HepG2 (cell line): Measurements from ENCODE around the gene ADGRE3. TPM values are rescaled to one million over a fixed set of nuclear protein-coding genes. Genes with fewer than 3 reads are reported as not detected.

Experiments
- ARID2 ChIP-seq: sonication (generic); formaldehyde crosslinking; IDR thresholded peaks from 2 replicates; pipeline ENCODE4 v1.8.1; 2022; ENCODE audit warnings: mild to moderate bottlenecking, missing genetic modification reagents, borderline replicate concordance
- CEBPB ChIP-seq: IDR thresholded peaks from 2 replicates; pipeline ENCODE4 v1.6.1; 2011; ENCODE audit warnings: low read depth, low read length, improper control_type of control experiment, borderline replicate concordance
- ELF3 ChIP-seq: IDR thresholded peaks from 2 replicates; pipeline ENCODE4 v1.6.1; 2016; ENCODE audit warnings: missing genetic modification reagents, missing compliant biosample characterization
- ETV6 ChIP-seq: sonication (generic); formaldehyde crosslinking; conservative IDR thresholded peaks from 2 replicates; pipeline ENCODE4 v1.4.0; 2020; ENCODE audit warnings: missing genetic modification reagents
- FOXK1 ChIP-seq: sonication (generic); formaldehyde crosslinking; IDR thresholded peaks from 2 replicates; pipeline ENCODE4 v1.4.0; 2020; ENCODE audit warnings: low read depth, missing genetic modification reagents, borderline replicate concordance
- HNF4A ChIP-seq: sonication (generic); formaldehyde crosslinking; IDR thresholded peaks from 2 replicates; pipeline ENCODE4 v1.4.0; 2020; ENCODE audit warnings: missing genetic modification reagents
- HNF4G ChIP-seq, 2 experiments: sonication (generic) in 1 of 2; formaldehyde crosslinking in 1 of 2; IDR thresholded peaks; 2 replicates each; pipeline versions ENCODE4 v1.4.0 to v1.6.1; 2011 to 2020; ENCODE audit warnings: borderline replicate concordance in 2 of 2, low read depth in 2 of 2, mild to moderate bottlenecking in 2 of 2, low read length in 1 of 2, missing genetic modification reagents in 1 of 2, moderate library complexity in 1 of 2
- KLF9 ChIP-seq: IDR thresholded peaks from 2 replicates; pipeline ENCODE4 v1.6.1; 2016; ENCODE audit warnings: low read depth
- NR2F1 ChIP-seq, 2 experiments: fragments of 450-650 bp in 1 of 2; formaldehyde crosslinking in 1 of 2; IDR thresholded peaks; 2 replicates each; pipeline versions ENCODE4 v1.5.0 to v1.6.1; 2016 to 2020; ENCODE audit warnings: mild to moderate bottlenecking in 1 of 2, missing compliant biosample characterization in 1 of 2, missing genetic modification reagents in 1 of 2, moderate library complexity in 1 of 2
- NR2F2 ChIP-seq: IDR thresholded peaks from 2 replicates; pipeline ENCODE4 v1.6.1; 2012; ENCODE audit warnings: low read depth, inconsistent platforms, borderline replicate concordance
- PHF20 ChIP-seq: sonication (generic); formaldehyde crosslinking; IDR thresholded peaks from 2 replicates; pipeline ENCODE4 v1.5.0; 2020; ENCODE audit warnings: mild to moderate bottlenecking, missing genetic modification reagents
- RFX5 ChIP-seq: IDR thresholded peaks from 2 replicates; pipeline ENCODE4 v1.6.1; 2011; ENCODE audit warnings: low read depth, low read length, improper control_type of control experiment
- SMAD9 ChIP-seq: sonication (generic); formaldehyde crosslinking; IDR thresholded peaks from 2 replicates; pipeline ENCODE4 v1.5.1; 2020; ENCODE audit warnings: mild to moderate bottlenecking, missing genetic modification reagents
- SMC3 ChIP-seq: IDR thresholded peaks from 2 replicates; pipeline ENCODE4 v1.6.1; 2011; ENCODE audit warnings: low read length, improper control_type of control experiment
- ZMYM3 ChIP-seq: sonication (generic); formaldehyde crosslinking; IDR thresholded peaks from 2 replicates; pipeline ENCODE4 v1.5.1; 2020; ENCODE audit warnings: mild to moderate bottlenecking, missing genetic modification reagents
- ZNF232 ChIP-seq: sonication (generic); formaldehyde crosslinking; IDR thresholded peaks from 2 replicates; pipeline ENCODE4 v1.4.0; 2020; ENCODE audit warnings: missing genetic modification reagents, borderline replicate concordance
- ZNF331 ChIP-seq: sonication (generic); formaldehyde crosslinking; IDR thresholded peaks from 2 replicates; pipeline ENCODE4 v1.4.0; 2020; ENCODE audit warnings: missing genetic modification reagents
- ZNF562 ChIP-seq: sonication (generic); formaldehyde crosslinking; IDR thresholded peaks from 2 replicates; pipeline ENCODE4 v1.8.0; 2022; ENCODE audit warnings: missing genetic modification reagents, borderline replicate concordance
- ZSCAN22 ChIP-seq: sonication (generic); formaldehyde crosslinking; IDR thresholded peaks from 2 replicates; pipeline ENCODE4 v1.4.0; 2020; ENCODE audit warnings: mild to moderate bottlenecking, missing genetic modification reagents
- polyA plus RNA-seq, 8 experiments: library from polyadenylated mRNA; depleted of rRNA in 3 of 8; stranded (reverse) in 7 of 8; unstranded in 1 of 8; fragments of >200 nt; fragmentation: Illumina TruSeq in 4 of 8; extraction: Trizol in 4 of 8; gene quantifications; 2 replicates each; pipeline versions ENCODE4 v1.2.1 to v1.2.3, GENCODE V29; 2011 to 2016; ENCODE audit warnings: low read depth in 4 of 8, missing spikeins in 1 of 8, mixed read lengths in 1 of 8; ENCODE audit not compliant: insufficient read depth in 1 of 8
- total RNA-seq, 5 experiments: library from RNA; depleted of rRNA; stranded (reverse); fragments of >200 nt; fragmentation: Illumina TruSeq; extraction: Trizol; gene quantifications; 2 replicates each; pipeline ENCODE4 v1.2.3, GENCODE V29; 2016; ENCODE audit warnings: low read depth in 1 of 5
- TF ChIP-seq, protein P1 (sequence below), 2 experiments: IDR thresholded peaks; 2 replicates each; pipeline ENCODE4 v1.6.1; 2011 to 2012; ENCODE audit warnings: low read length in 2 of 2, borderline replicate concordance in 1 of 2, low read depth in 1 of 2, mild to moderate bottlenecking in 1 of 2, moderate library complexity in 1 of 2
- TF ChIP-seq, protein P2 (sequence below): IDR thresholded peaks from 2 replicates; pipeline ENCODE4 v1.6.1; 2016; ENCODE audit warnings: low read depth
- TF ChIP-seq, protein P3 (sequence below): sonication (generic); formaldehyde crosslinking; IDR thresholded peaks from 2 replicates; pipeline ENCODE4 v1.8.1; 2023; ENCODE audit warnings: mild to moderate bottlenecking, moderate library complexity, missing genetic modification reagents
- TF ChIP-seq, protein P4 (sequence below): sonication (generic); formaldehyde crosslinking; IDR thresholded peaks from 2 replicates; pipeline ENCODE4 v1.5.0; 2020; ENCODE audit warnings: mild to moderate bottlenecking, missing genetic modification reagents, moderate library complexity

Gene ADGRE3
- total and polyA plus RNA-seq, 2 of the 13 experiments (the other 11 are each of a cell fraction or from before 2014, with no cell fraction given), result not detected

DNA sequence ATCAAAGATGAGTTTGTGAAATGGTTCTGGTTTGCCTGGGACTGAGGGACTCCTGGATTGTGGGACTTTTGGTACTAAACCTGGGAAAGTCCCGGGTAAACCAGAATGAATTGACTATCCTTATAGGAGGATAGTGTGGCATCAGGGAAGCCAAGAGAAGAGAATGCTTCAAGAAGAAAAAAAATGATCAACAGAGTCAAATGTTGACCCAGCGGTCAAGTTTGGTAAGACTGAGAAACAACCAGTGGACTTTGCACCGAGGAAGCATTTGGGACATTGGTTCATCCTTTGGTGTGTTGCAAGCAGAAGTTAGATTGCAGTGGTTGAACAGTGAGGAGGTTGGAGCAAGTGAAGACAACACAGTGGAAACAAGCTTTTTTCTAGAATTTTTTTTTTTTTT, 58.2 kb downstream of the ADGRE3 start (continued):
- TF ChIP-seq, protein P1, sequence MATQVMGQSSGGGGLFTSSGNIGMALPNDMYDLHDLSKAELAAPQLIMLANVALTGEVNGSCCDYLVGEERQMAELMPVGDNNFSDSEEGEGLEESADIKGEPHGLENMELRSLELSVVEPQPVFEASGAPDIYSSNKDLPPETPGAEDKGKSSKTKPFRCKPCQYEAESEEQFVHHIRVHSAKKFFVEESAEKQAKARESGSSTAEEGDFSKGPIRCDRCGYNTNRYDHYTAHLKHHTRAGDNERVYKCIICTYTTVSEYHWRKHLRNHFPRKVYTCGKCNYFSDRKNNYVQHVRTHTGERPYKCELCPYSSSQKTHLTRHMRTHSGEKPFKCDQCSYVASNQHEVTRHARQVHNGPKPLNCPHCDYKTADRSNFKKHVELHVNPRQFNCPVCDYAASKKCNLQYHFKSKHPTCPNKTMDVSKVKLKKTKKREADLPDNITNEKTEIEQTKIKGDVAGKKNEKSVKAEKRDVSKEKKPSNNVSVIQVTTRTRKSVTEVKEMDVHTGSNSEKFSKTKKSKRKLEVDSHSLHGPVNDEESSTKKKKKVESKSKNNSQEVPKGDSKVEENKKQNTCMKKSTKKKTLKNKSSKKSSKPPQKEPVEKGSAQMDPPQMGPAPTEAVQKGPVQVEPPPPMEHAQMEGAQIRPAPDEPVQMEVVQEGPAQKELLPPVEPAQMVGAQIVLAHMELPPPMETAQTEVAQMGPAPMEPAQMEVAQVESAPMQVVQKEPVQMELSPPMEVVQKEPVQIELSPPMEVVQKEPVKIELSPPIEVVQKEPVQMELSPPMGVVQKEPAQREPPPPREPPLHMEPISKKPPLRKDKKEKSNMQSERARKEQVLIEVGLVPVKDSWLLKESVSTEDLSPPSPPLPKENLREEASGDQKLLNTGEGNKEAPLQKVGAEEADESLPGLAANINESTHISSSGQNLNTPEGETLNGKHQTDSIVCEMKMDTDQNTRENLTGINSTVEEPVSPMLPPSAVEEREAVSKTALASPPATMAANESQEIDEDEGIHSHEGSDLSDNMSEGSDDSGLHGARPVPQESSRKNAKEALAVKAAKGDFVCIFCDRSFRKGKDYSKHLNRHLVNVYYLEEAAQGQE (IDR thresholded peaks at IDR 0.05; ENCODE audit: borderline replicate concordance in 1 of 2, low read depth in 1 of 2, low read length in 2 of 2), result no peak
- peak in 1 of 2 experiments; percentile 55; a peak in 1 of 4 replicates for TF ChIP-seq NR2F1 (CRISPR knock-in tag; IDR thresholded peaks at IDR 0.05)
- TF ChIP-seq, protein P2, sequence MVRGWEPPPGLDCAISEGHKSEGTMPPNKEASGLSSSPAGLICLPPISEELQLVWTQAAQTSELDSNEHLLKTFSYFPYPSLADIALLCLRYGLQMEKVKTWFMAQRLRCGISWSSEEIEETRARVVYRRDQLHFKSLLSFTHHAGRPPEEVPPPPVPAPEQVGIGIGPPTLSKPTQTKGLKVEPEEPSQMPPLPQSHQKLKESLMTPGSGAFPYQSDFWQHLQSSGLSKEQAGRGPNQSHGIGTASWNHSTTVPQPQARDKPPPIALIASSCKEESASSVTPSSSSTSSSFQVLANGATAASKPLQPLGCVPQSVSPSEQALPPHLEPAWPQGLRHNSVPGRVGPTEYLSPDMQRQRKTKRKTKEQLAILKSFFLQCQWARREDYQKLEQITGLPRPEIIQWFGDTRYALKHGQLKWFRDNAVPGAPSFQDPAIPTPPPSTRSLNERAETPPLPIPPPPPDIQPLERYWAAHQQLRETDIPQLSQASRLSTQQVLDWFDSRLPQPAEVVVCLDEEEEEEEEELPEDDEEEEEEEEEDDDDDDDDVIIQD, result no peak
- TF ChIP-seq ZNF232, result peak; percentile 91; the same call in 1 of the 2 replicates
- TF ChIP-seq SMC3, result 0 out of 2 replicates have a peak, but pooled peaks have one; percentile 4
- TF ChIP-seq ZNF562 (CRISPR knock-in tag), result no peak
- no peak for TF ChIP-seq SMAD9 (CRISPR knock-in tag)
- no peak for TF ChIP-seq ARID2
- no peak for TF ChIP-seq NR2F2
- 0 out of 2 replicates have a peak, but pooled peaks have one; percentile 27 for TF ChIP-seq ZMYM3 (CRISPR knock-in tag)
- peak; percentile 63; the same call in 1 of the 2 replicates for TF ChIP-seq FOXK1
- TF ChIP-seq ZNF331 (CRISPR knock-in tag), result peak; percentile 29; the same call in 1 of the 2 replicates
- no peak for TF ChIP-seq RFX5
- TF ChIP-seq ZSCAN22 (CRISPR knock-in tag), result no peak
- peak; percentile 46; the same call in 1 of the 2 replicates for TF ChIP-seq ELF3 (CRISPR knock-in tag)
- no peak for TF ChIP-seq PHF20 (CRISPR knock-in tag)
- TF ChIP-seq, protein P3, sequence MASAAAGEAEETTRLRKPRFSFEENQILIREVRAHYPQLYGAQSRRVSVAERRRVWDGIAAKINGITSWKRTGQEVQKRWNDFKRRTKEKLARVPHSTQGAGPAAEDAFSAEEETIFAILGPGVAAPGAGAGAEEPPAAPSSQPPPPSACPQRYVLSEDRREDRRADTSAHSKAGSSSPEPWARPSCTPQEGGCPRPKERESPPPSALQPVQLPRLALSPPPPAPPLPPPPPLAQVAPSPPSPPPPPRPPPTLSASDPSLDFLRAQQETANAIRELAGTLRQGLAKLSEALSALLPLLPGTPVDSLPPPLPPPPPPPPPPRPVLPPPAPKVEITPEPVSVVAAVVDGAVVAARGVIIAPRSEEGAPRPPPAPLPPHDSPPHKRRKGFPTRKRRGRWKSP (CRISPR knock-in tag), result no peak
- peak; percentile 91 for TF ChIP-seq CEBPB
- no peak for TF ChIP-seq ETV6 (CRISPR knock-in tag)
- TF ChIP-seq, protein P4, sequence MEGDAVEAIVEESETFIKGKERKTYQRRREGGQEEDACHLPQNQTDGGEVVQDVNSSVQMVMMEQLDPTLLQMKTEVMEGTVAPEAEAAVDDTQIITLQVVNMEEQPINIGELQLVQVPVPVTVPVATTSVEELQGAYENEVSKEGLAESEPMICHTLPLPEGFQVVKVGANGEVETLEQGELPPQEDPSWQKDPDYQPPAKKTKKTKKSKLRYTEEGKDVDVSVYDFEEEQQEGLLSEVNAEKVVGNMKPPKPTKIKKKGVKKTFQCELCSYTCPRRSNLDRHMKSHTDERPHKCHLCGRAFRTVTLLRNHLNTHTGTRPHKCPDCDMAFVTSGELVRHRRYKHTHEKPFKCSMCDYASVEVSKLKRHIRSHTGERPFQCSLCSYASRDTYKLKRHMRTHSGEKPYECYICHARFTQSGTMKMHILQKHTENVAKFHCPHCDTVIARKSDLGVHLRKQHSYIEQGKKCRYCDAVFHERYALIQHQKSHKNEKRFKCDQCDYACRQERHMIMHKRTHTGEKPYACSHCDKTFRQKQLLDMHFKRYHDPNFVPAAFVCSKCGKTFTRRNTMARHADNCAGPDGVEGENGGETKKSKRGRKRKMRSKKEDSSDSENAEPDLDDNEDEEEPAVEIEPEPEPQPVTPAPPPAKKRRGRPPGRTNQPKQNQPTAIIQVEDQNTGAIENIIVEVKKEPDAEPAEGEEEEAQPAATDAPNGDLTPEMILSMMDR (CRISPR knock-in tag), result no peak
- TF ChIP-seq HNF4A (CRISPR knock-in tag), result peak; percentile 95
- peak; percentile 86 for TF ChIP-seq HNF4G (IDR thresholded peaks at IDR 0.05; ENCODE audit: borderline replicate concordance, low read depth, low read length)
- TF ChIP-seq HNF4G (CRISPR knock-in tag; IDR thresholded peaks at IDR 0.05; ENCODE audit: borderline replicate concordance, low read depth), result no peak
- no peak for TF ChIP-seq KLF9 (CRISPR knock-in tag)
